Measurements from ENCODE around the gene DNAJC5. TPM values are rescaled to one million over a fixed set of nuclear protein-coding genes. Genes with fewer than 3 reads are reported as not detected.

Gene DNAJC5
- total and polyA plus RNA-seq, 2 of the 8 experiments (the other 6 are each of a cell fraction or from before 2014, with no cell fraction given): 19.2 to 31.2 TPM

DNA sequence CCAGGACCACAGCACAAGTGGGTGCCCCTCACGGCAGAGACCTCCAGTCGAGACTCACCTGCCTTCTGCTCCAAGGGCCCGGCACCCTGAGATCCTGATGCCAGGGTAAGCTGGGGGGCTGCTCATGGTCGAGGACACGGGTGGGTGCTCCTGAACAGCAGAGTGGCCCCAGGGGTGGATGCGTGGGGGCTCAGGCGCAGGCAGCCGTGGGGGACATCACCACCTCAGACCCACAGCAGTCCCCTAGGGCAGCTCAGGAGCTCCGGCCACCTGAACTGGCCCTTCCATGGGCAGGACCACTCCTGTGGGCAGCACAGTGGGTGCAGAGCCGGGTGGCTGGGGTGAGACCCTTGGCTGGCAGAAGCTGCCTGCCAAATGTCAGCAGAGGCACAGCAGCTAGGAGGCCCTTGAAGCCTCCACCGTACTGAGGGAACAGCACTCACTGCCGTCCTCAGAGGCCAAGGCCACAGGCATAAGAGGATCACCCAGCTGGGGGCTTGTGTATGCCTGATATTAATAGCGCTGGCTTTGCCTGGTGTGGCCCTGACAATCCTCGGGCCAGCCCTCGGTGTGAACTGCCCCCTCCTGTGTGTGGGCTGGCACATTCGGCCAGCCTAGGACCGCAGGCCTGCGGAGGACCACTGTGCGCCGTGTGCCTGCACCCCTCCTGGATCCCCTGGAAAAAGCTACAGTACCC, 55.9 kb downstream of the DNAJC5 start (continued):
- TF ChIP-seq EGR1 (IDR thresholded peaks at IDR 0.05; ENCODE audit: borderline replicate concordance, low read depth, low read length) (no peak), GTF2F1 (IDR thresholded peaks at IDR 0.05; ENCODE audit: borderline replicate concordance, low read depth, low read length) (no peak)

Data from H1 (cell line).